Mucosa of stomach (tissue), 1 donor: Measurements from ENCODE around the gene UNC13B.
"Not testable (repeated sequence)": the region's sequence is repeated elsewhere in the genome, so short reads cannot be mapped to it uniquely, and the experiment has no call there.

Experiments
- H3K27me3 ChIP-seq: one replicate; pipeline ENCODE4 v1.7.0; 2013; ENCODE audit warnings: mild to moderate bottlenecking, low read length; ENCODE audit not compliant: control insufficient read depth, insufficient read depth
- H3K36me3 ChIP-seq: one replicate; pipeline ENCODE4 v1.7.0; 2013; ENCODE audit warnings: low read length; ENCODE audit not compliant: control insufficient read depth, insufficient read depth
- H3K4me1 ChIP-seq: one replicate; pipeline ENCODE4 v1.7.0; 2013; ENCODE audit warnings: mild to moderate bottlenecking, low read length; ENCODE audit not compliant: control insufficient read depth, insufficient read depth
- H3K4me3 ChIP-seq: one replicate; pipeline ENCODE4 v1.7.0; 2013; ENCODE audit warnings: low read length
- H3K9ac ChIP-seq: one replicate; pipeline ENCODE4 v1.7.0; 2013; ENCODE audit warnings: mild to moderate bottlenecking, low read length, moderate library complexity
- H3K9me3 ChIP-seq: one replicate; pipeline ENCODE4 v1.7.0; 2013; ENCODE audit warnings: mild to moderate bottlenecking, low read length, moderate library complexity; ENCODE audit not compliant: control insufficient read depth
- donor health status: Pancreatic carcinoma.

The UNC13B gene

DNA sequence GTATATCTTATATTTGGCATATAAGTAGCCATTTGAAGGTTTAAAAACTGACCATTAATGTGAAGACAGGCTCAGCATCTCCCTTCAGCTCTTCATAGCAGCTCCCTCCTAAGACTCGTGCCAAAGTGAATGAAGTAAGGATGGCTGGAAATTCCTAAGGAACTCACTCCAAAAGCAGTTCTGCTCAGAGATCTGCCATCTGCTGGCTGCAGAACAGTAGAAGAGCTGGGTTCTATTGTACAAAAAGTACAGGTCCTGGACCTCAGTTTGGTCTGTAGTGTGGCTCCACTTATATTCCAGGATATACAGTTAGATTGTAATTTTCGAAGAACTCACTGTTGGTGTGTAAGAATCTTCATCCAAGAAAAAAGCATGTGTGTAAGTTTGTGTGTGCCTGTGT, 223.2 kb downstream of the UNC13B start:
- H3K9me3 ChIP-seq: no peaks in the 10 kb centered on the region
- H3K9ac ChIP-seq: no peak overlapping the region
- peaks cover 4% of the 10 kb centered on the region for H3K4me1 ChIP-seq
- H3K27me3 ChIP-seq: no peaks in the 10 kb centered on the region
- H3K4me3 ChIP-seq: no peak overlapping the region
- H3K36me3 ChIP-seq: peaks cover 5% of the 10 kb centered on the region

DNA sequence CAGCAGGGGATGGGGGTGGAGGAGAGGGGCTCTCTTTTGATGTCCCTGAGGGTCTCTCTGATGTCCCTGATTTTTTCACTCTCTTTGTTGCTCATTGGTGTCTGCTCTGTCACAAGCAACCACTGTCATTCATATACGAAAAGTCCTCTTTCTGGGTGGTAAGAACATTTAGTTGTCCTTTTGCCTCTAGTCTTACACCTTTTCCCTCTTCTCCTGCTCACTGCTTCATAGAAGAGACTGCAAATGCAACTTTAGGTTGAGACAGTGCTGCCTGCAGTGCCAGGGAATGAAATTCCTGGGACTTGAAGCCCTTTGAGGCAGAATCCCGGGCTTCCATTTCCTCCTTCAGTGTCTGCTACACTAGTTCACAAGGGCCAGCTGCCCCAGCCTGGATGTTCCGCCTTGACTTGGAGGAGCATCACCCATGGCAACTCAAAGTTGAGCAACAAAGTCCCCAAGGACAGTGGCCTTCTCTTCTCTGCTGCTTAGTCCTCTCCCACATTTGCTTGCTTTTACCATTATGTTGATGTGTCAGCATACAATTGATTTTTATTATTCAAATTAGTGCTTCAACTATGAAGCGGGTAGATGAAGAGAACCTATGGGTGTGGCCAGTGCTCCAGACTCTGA, 233.4 kb downstream of the UNC13B start:
- no peak overlapping the region for H3K9ac ChIP-seq
- no peaks in the 10 kb centered on the region for H3K9me3 ChIP-seq
- peaks cover 8% of the 10 kb centered on the region for H3K36me3 ChIP-seq
- H3K27me3 ChIP-seq: no peaks in the 10 kb centered on the region
- H3K4me3 ChIP-seq: no peak overlapping the region
- no peaks in the 10 kb centered on the region for H3K4me1 ChIP-seq

DNA sequence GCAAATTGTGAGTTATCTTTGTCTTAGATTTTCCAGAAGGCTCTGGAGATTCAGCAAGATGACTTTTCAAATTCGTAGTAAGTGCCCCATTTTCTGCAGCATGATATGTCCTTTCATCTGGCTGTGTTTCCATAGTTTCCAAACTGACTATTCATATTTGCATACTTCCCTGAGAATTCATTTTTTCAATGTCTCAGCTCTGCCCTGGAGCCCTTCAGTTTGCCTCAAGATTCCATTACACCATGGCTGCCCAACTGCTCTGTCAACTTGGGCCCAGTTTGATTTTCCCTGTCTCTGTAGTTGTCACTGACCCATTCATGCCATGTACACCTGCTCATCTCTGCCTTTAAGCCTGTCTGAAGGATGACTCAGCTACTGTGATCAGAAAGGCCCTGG, 233.9 kb downstream of the UNC13B start:
- Histone ChIP-seq H3K4me3 (no peak overlapping the region), H3K36me3 (peaks cover 8% of the 10 kb centered on the region), H3K9me3 (no peaks in the 10 kb centered on the region), H3K4me1 (no peaks in the 10 kb centered on the region), H3K9ac (no peak overlapping the region), H3K27me3 (no peaks in the 10 kb centered on the region)

DNA sequence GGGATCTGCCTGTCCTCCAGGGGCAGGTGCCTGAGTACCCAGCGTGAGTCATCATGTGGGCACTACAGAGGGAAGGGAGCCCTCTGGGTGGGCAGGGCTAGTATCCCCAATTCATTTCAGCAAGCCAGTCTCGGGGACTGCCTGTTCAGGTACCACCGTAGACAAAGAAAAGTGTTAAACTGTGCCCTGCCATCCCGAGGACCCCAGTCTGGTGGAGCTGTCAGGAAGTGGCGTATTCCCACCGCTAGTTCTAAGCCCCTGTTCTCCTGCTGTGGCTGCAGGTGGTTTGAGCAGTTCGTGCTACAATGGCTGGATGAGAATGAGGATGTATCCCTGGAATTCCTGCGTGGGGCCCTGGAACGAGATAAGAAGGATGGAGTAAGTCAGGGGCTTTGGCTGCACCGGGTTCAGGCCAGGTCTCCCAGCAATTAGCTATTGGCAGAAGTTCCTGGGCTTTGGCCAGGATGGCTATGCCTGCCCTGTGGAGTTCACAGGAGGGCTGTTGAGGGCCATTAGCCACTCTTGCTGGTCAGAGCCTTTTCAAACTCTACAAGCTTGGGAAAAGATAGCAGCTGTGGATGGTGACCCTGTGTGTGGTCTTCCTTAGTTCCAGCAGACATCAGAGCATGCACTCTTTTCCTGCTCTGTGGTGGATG, 234.9 kb downstream of the UNC13B start:
- Histone ChIP-seq H3K36me3 (peaks cover 8% of the 10 kb centered on the region), H3K4me3 (no peak overlapping the region), H3K4me1 (no peaks in the 10 kb centered on the region)

DNA sequence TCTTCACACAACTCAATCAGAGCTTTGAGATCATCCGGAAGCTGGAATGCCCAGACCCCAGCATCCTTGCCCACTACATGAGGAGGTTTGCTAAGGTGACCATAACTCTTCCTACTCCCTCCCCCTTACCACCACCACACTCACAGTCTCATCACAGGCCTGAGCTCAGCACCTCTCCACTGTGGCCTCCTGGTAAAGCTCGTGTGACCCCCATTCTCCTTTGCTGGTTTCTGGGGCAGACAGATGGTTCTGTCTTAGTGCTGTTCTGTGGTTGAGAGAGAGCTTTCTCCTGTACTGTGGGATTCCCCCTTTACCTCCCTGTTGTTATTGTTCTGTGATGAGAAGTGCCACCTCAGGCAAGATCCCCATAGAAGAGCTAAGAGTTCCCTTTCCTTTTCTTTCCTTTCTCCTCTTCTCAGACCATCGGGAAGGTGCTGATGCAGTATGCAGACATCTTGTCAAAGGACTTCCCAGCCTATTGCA, 235.4 kb downstream of the UNC13B start:
- Histone ChIP-seq H3K4me1 (no peaks in the 10 kb centered on the region), H3K9me3 (no peaks in the 10 kb centered on the region), H3K27me3 (no peaks in the 10 kb centered on the region), H3K36me3 (peaks cover 8% of the 10 kb centered on the region), H3K4me3 (no peak overlapping the region), H3K9ac (no peak overlapping the region)

More for the DNA sequence above, 234.9 kb downstream of the UNC13B start:
- no peak overlapping the region for H3K9ac ChIP-seq
- H3K27me3 ChIP-seq: no peaks in the 10 kb centered on the region
- H3K9me3 ChIP-seq: no peaks in the 10 kb centered on the region

DNA sequence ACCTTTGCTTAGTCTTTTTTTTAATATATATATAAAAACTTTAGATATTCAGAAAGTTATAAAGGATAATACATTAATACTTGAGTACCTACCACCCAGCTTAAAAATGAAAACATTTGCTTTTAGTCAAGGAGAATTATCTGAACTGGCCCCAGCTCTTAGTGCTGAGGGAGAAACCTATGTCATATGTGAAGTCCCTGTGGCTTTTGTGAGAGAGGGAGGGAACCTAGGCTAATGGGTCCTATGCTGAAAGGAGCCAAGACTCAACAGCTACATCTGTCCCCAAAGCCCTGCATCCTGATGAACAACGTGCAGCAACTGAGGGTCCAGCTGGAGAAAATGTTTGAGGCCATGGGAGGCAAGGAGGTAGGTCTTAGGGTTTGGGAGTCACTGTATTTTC, 236.1 kb downstream of the UNC13B start:
- Histone ChIP-seq H3K36me3 (peaks cover 8% of the 10 kb centered on the region), H3K27me3 (no peaks in the 10 kb centered on the region), H3K9ac (no peak overlapping the region), H3K9me3 (no peaks in the 10 kb centered on the region), H3K4me3 (no peak overlapping the region), H3K4me1 (no peaks in the 10 kb centered on the region)

DNA sequence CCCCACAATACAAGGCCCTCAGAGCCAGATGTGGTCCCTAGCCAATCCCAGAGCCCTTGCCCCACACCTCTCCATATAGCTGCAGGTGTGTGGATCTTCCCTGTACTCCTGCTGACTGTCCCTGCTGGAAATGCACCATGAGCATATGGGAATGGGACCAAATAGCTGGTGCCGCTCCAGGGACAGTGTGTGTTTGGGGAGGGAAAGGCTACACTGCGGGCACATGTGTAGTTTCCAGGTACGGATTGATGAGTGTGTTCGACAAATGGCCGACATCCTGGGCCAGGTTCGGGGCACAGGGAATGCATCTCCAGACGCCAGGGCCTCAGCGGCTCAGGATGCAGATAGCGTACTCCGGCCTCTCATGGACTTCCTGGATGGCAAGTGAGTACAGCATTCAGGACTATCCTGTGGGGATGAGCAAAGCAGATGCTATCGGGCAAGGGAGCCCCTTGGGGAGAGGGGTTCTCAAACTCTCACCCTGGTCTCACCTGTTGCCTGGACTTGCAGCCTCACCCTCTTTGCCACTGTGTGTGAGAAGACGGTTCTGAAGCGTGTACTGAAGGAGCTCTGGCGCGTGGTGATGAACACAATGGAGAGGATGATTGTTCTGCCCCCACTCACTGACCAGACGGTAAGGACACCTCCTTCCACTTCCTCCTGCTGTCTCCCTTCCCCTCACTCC, 237.0 kb downstream of the UNC13B start:
- Histone ChIP-seq H3K36me3 (peaks cover 8% of the 10 kb centered on the region), H3K4me1 (no peaks in the 10 kb centered on the region), H3K4me3 (no peak overlapping the region), H3K9ac (no peak overlapping the region), H3K27me3 (no peaks in the 10 kb centered on the region), H3K9me3 (no peaks in the 10 kb centered on the region)

DNA sequence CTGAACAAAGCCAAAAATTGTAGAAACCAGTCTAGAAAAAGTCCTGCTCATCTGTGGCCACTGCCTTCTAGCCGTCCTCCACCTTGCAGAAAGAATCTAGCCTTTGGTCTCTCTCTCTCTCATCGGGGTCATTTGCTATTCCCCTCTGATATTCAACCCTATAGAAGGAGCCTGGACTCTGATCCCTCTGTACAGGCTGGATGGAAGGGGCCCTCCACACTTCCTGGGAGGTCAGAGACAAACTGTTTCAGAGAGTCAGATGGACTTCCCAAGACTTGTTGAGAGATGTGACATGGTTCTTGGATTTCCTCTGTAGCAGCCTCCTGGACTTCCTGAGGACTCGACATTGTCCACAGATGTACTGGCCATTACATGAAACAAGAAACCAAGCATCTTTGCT, 243.1 kb downstream of the UNC13B start:
- Histone ChIP-seq H3K9ac (no peak overlapping the region), H3K36me3 (no peaks in the 10 kb centered on the region), H3K27me3 (no peaks in the 10 kb centered on the region), H3K9me3 (no peaks in the 10 kb centered on the region), H3K4me3 (no peak overlapping the region), H3K4me1 (no peaks in the 10 kb centered on the region)

DNA sequence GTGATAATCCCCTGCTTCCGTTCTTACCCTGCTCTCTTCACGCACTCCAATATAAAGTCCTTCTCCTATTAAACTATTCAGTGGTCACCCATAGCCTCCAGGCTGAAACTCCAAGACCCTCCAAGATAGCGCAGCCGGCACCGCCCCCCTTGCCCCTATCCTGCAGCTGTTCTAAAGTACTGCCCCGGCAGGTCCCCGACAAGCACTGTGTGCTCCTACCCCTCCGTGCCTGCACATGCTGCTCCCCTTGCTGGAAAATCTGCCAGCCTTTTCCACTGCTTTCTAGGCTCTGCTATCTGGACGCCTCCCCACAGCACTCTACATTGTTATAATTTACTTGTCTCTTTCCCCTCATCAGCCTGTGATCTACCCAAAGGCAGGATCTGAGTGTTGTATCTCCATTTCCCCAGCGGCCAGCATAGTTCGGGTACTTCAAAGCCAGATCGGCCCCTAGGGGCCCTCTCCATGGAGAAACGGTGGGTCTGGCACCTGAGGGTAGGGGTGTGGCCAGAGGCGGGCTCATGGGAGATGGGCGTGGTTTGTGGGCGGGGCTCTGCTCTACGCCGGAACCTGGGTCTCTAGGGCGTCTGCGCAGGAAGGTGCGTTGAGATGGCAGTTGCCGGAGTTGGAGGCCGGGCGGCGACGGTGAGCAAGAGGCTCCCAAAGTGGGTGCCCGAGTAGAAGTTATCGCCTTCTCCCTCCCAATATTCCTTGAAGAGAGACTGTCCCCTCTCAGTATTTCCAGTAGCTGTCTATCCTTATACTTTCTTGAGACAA, 244.6 kb downstream of the UNC13B start:
- Histone ChIP-seq H3K27me3 (no peaks in the 10 kb centered on the region), H3K36me3 (no peaks in the 10 kb centered on the region), H3K4me3 (no peak overlapping the region), H3K4me1 (no peaks in the 10 kb centered on the region), H3K9ac (no peak overlapping the region), H3K9me3 (no peaks in the 10 kb centered on the region)

DNA sequence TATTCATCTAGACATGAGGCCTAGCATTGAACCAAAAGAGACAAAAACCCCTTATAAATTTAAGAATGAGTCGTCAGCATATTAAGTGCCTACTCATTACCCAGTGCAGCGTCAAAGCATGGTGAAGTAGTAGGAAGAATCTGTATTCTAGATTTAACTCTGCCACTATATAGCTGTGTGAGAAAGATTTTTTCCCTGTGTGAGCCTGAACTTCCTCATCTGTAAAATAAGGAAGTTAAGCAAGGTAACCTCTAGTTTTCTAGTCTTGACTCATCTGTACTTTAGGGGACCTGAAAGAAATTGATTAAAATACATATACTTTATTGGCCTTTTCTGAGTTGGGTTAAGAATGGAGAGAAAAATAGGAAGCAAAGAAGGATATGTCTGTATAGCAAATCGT, 246.0 kb downstream of the UNC13B start:
- Histone ChIP-seq H3K4me1 (no peaks in the 10 kb centered on the region), H3K27me3 (no peaks in the 10 kb centered on the region), H3K9me3 (no peaks in the 10 kb centered on the region), H3K9ac (no peak overlapping the region), H3K36me3 (no peaks in the 10 kb centered on the region), H3K4me3 (no peak overlapping the region)

DNA sequence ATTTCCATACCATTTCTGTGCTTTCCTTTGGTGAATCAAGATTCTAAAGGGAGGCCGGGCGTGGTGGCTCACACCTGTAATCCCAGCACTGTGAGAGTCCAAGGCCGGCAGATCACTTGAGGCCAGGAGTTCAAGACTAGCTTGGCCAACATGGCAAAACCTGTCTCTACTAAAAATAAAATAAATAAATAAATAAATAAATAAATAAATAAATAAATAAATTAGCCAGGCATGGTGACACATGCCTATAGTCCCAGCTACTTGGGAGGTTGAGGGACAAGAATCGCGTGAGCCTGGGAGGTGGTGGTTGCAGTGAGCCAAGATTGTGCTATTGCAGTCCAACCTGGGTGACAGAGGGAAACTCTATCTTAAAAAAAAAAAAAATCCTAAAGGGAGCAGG, 247.6 kb downstream of the UNC13B start:
- not testable (repeated sequence) for H3K36me3 ChIP-seq, H3K27me3 ChIP-seq, H3K9ac ChIP-seq, H3K4me3 ChIP-seq, H3K9me3 ChIP-seq, H3K4me1 ChIP-seq

DNA sequence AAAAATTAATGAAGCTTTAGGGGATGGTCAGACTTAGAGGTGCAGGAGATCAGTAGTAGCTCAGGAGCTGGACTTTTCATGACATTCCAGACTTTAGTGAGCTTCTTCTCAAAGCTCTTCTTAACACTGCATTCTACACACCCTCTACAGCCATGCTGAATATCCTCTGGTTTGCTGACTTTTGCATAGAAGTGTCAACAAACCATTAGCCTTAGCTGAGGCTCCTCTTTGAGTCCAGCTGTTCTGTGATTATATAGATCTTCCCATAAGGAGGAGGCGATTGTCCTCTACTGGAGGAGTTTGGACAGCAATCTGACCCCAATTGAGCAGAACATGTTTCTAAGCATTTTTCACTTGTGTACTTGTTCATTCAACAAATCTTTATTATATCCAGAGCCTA, 253.1 kb downstream of the UNC13B start:
- H3K9ac ChIP-seq: no peak overlapping the region
- no peaks in the 10 kb centered on the region for H3K4me1 ChIP-seq
- H3K27me3 ChIP-seq: no peaks in the 10 kb centered on the region
- H3K36me3 ChIP-seq: no peaks in the 10 kb centered on the region
- no peak overlapping the region for H3K4me3 ChIP-seq
- H3K9me3 ChIP-seq: no peaks in the 10 kb centered on the region
